Liver (tissue), 9 donors: ENCODE data around the gene ASH1L. TPM values are rescaled to one million over a fixed set of nuclear protein-coding genes. Genes with fewer than 3 reads are reported as not detected.

Source experiments
- DNase-seq: peaks from one replicate; pipeline ENCODE4 v3.0.0-alpha.2; 2017; ENCODE audit warnings: low spot score
- H3K27ac ChIP-seq, 2 donors: one replicate each; pipeline ENCODE4 v1.7.0; 2013; ENCODE audit warnings: inconsistent platforms in 2 of 2, low read length in 2 of 2, control low read depth in 1 of 2, low read depth in 1 of 2, mild to moderate bottlenecking in 1 of 2
- H3K27me3 ChIP-seq, 4 donors: one replicate each; pipeline versions ENCODE4 v1.6.1 to v1.7.0; 2013; ENCODE audit warnings: low read length in 3 of 4, inconsistent platforms in 1 of 4, mild to moderate bottlenecking in 1 of 4, moderate library complexity in 1 of 4; ENCODE audit not compliant: control insufficient read depth in 4 of 4, insufficient read depth in 4 of 4
- H3K36me3 ChIP-seq, 4 donors: one replicate each; pipeline versions ENCODE4 v1.6.1 to v1.7.0; 2013; ENCODE audit warnings: low read length in 3 of 4, mild to moderate bottlenecking in 3 of 4, low read depth in 1 of 4, moderate library complexity in 1 of 4; ENCODE audit not compliant: control insufficient read depth in 4 of 4, insufficient read depth in 3 of 4
- H3K4me1 ChIP-seq, 4 donors: one replicate each; pipeline versions ENCODE4 v1.6.1 to v1.7.0; 2013; ENCODE audit warnings: low read length in 3 of 4, mild to moderate bottlenecking in 3 of 4, moderate library complexity in 1 of 4; ENCODE audit not compliant: control insufficient read depth in 4 of 4, insufficient read depth in 4 of 4
- H3K4me3 ChIP-seq, 3 donors: one replicate each; pipeline versions ENCODE4 v1.6.1 to v1.7.0; 2013; ENCODE audit warnings: low read length in 3 of 3, control low read depth in 1 of 3, low read depth in 1 of 3, mild to moderate bottlenecking in 1 of 3
- H3K9ac ChIP-seq, 2 donors: one replicate each; pipeline ENCODE4 v1.7.0; 2013; ENCODE audit warnings: low read length in 2 of 2, mild to moderate bottlenecking in 2 of 2, moderate library complexity in 2 of 2, control low read depth in 1 of 2, low read depth in 1 of 2
- H3K9me3 ChIP-seq, 4 donors: one replicate each; pipeline versions ENCODE4 v1.6.1 to v1.7.0; 2013; ENCODE audit warnings: low read length in 3 of 4; ENCODE audit not compliant: control insufficient read depth in 4 of 4
- EGR1 ChIP-seq, 2 donors: IDR thresholded peaks; 2 replicates each; pipeline ENCODE4 v1.6.1; 2016 to 2018; ENCODE audit warnings: antibody characterized with exemption in 2 of 2, low read depth in 2 of 2
- FOXA1 ChIP-seq: IDR thresholded peaks from 2 replicates; pipeline ENCODE4 v1.6.1; 2016; ENCODE audit warnings: antibody characterized with exemption
- FOXA2 ChIP-seq: IDR thresholded peaks from 2 replicates; pipeline ENCODE4 v1.6.1; 2016; ENCODE audit warnings: antibody characterized with exemption
- GABPA ChIP-seq, 2 donors: IDR thresholded peaks in 1 of 2; conservative IDR thresholded peaks in 1 of 2; 2 replicates each; pipeline ENCODE4 v1.6.1; 2016; ENCODE audit warnings: antibody characterized with exemption in 2 of 2, mild to moderate bottlenecking in 1 of 2, moderate library complexity in 1 of 2
- HNF4A ChIP-seq, 2 donors: conservative IDR thresholded peaks; 2 replicates each; pipeline ENCODE4 v1.6.1; 2016; ENCODE audit warnings: antibody characterized with exemption in 2 of 2, mild to moderate bottlenecking in 2 of 2
- HNF4G ChIP-seq: IDR thresholded peaks from 2 replicates; pipeline ENCODE4 v1.6.1; 2016; ENCODE audit warnings: antibody characterized with exemption
- JUND ChIP-seq, 2 donors: IDR thresholded peaks; 2 replicates each; pipeline ENCODE4 v1.6.1; 2016; ENCODE audit warnings: antibody characterized with exemption in 2 of 2
- MAX ChIP-seq: IDR thresholded peaks from 2 replicates; pipeline ENCODE4 v1.6.1; 2016; ENCODE audit warnings: antibody characterized with exemption
- NR2F2 ChIP-seq: IDR thresholded peaks from 2 replicates; pipeline ENCODE4 v1.6.1; 2016; ENCODE audit warnings: antibody characterized with exemption
- RAD21 ChIP-seq, 2 donors: IDR thresholded peaks; 2 replicates each; pipeline ENCODE4 v1.6.1; 2016; ENCODE audit warnings: antibody characterized with exemption in 2 of 2, mild to moderate bottlenecking in 2 of 2
- REST ChIP-seq: IDR thresholded peaks from 2 replicates; pipeline ENCODE4 v1.6.1; 2016; ENCODE audit warnings: antibody characterized with exemption, mild to moderate bottlenecking
- RXRA ChIP-seq, 2 donors: IDR thresholded peaks; 2 replicates each; pipeline ENCODE4 v1.6.1; 2017 to 2018; ENCODE audit warnings: antibody characterized with exemption in 2 of 2, mild to moderate bottlenecking in 1 of 2
- SP1 ChIP-seq: IDR thresholded peaks from 2 replicates; pipeline ENCODE4 v1.6.1; 2018; ENCODE audit warnings: antibody characterized with exemption, mild to moderate bottlenecking
- TAF1 ChIP-seq: conservative IDR thresholded peaks from 2 replicates; pipeline ENCODE4 v1.6.1; 2016; ENCODE audit warnings: antibody characterized with exemption, mild to moderate bottlenecking
- YY1 ChIP-seq: IDR thresholded peaks from 2 replicates; pipeline ENCODE4 v1.6.1; 2016; ENCODE audit warnings: antibody characterized with exemption, mild to moderate bottlenecking
- ZBTB33 ChIP-seq: IDR thresholded peaks from 2 replicates; pipeline ENCODE4 v1.6.1; 2016; ENCODE audit warnings: antibody characterized with exemption
- WGBS: extraction: QIAGEN DNeasy Blood & Tissue Kit; methylation state at CpG from one replicate; pipeline ENCODE4 v1.1.7; 2013; 5-methylcytosine and 5-hydroxymethylcytosine counted together
- polyA plus RNA-seq, 2 donors: library from polyadenylated mRNA; stranded (reverse) in 1 of 2; unstranded in 1 of 2; fragments of 200-250 nt in 1 of 2; fragments of >200 nt in 1 of 2; fragmentation: Nextera tagmentation in 1 of 2; extraction: Ambion mirVana in 1 of 2; gene quantifications; one replicate each; pipeline versions ENCODE4 v1.2.1 to v1.2.3, GENCODE V29; 2013 to 2015
- total RNA-seq, 2 donors: library from RNA; depleted of rRNA; stranded (reverse); fragments of >200 nt; gene quantifications; one replicate each; pipeline ENCODE4 v1.2.3, GENCODE V29; 2014
- donor health status: healthy.
- donor health status: healthy.
- donor health status: healthy.
- donor health status: healthy.
- donor health status: healthy.

Gene ASH1L
- total and polyA plus RNA-seq, 4 donors, result 3.9 to 30.3 (median 13.9) TPM

- Histone ChIP-seq H3K9ac (no peak overlapping the region), H3K36me3 (peaks cover 0 to 37% (median 22%) of the 10 kb centered on the region in 4 donors), H3K4me3 (no peak overlapping the region), H3K4me1 (peaks cover 0 to 28% (median 13%) of the 10 kb centered on the region in 4 donors), H3K9me3 (no peaks in the 10 kb centered on the region), H3K27ac (no peak overlapping the region), H3K27me3 (no peaks in the 10 kb centered on the region)
- DNase-seq, result no peak
- 89% methylated on average over 3 of the region's 3 CpGs for WGBS
- TF ChIP-seq JUND (IDR thresholded peaks at IDR 0.05) (no peak), RXRA (IDR thresholded peaks at IDR 0.05) (no peak), REST (no peak), SP1 (no peak), NR2F2 (no peak), EGR1 (IDR thresholded peaks at IDR 0.05; ENCODE audit: low read depth in 2 of 2) (no peak), GABPA (IDR thresholded peaks at IDR 0.05 in 1 of 2, conservative IDR thresholded peaks at IDR 0.05 in 1 of 2) (no peak), HNF4G (no peak), MAX (no peak)
These were observed 265.9 kb downstream of the ASH1L start for GRCh38 chr1:155296661-155297060.

- Histone ChIP-seq H3K27ac (no peak overlapping the region), H3K27me3 (no peaks in the 10 kb centered on the region), H3K4me1 (peaks cover 0 to 22% (median 9%) of the 10 kb centered on the region in 4 donors), H3K9ac (no peak overlapping the region), H3K9me3 (no peaks in the 10 kb centered on the region), H3K4me3 (no peak overlapping the region), H3K36me3 (peaks cover 0 to 42% (median 25%) of the 10 kb centered on the region in 4 donors)
- 94% methylated on average over 7 of the region's 7 CpGs for WGBS
- TF ChIP-seq SP1 (no peak), RXRA (IDR thresholded peaks at IDR 0.05) (no peak), GABPA (IDR thresholded peaks at IDR 0.05 in 1 of 2, conservative IDR thresholded peaks at IDR 0.05 in 1 of 2) (no peak), FOXA2 (no peak), MAX (no peak), ZBTB33 (no peak), JUND (IDR thresholded peaks at IDR 0.05) (no peak), HNF4G (no peak), FOXA1 (no peak), YY1 (no peak), EGR1 (IDR thresholded peaks at IDR 0.05; ENCODE audit: low read depth in 2 of 2) (no peak), HNF4A (conservative IDR thresholded peaks at IDR 0.05) (no peak), NR2F2 (no peak), RAD21 (IDR thresholded peaks at IDR 0.05) (no peak), TAF1 (no peak), REST (no peak)
- DNase-seq, result no peak
These were observed 266.7 kb downstream of the ASH1L start for GRCh38 chr1:155295942-155296267.
